Omental fat pad (tissue), 4 donors: ENCODE data around the gene C2orf15. TPM values are rescaled to one million over a fixed set of nuclear protein-coding genes. Genes with fewer than 3 reads are reported as not detected.

Experiments
- ATAC-seq: fragments of 150-250 bp; one replicate; pipeline ENCODE4 v1.9.1; 2016; ENCODE audit warnings: mild to moderate bottlenecking, moderate library complexity; ENCODE audit not compliant: low FRiP score
- DNase-seq: peaks from one replicate; pipeline ENCODE4 v3.0.0-alpha.2; 2019; ENCODE audit warnings: low spot score
- CTCF ChIP-seq, 3 donors: fragments of 450-650 bp; IDR thresholded peaks; one replicate each; pipeline ENCODE4 v1.5.1; 2016 to 2017; ENCODE audit warnings: antibody characterized with exemption in 3 of 3, mild to moderate bottlenecking in 3 of 3, moderate library complexity in 2 of 3
- total RNA-seq, 4 donors: library from RNA; depleted of rRNA; stranded (reverse); fragments of >200 nt; gene quantifications; one replicate each; pipeline ENCODE4 v1.1.0, GENCODE V29; 2016

C2orf15 gene
- total RNA-seq, 4 donors from 2014 or later: 0.69 to 1.3 (median 0.95) TPM; not detected in 1

- no peak for ATAC-seq
- no peak for TF ChIP-seq CTCF (IDR thresholded peaks at IDR 0.05)
- no peak for DNase-seq
Observed at GRCh38 chr2:99159594-99159993, 18.1 kb downstream of the C2orf15 start.

GRCh38 chr2:99166218-99166617 lies 24.7 kb downstream of the C2orf15 start:
- TF ChIP-seq CTCF (IDR thresholded peaks at IDR 0.05): no peak
- ATAC-seq (no peak), DNase-seq (no peak)

GRCh38 chr2:99169534-99169933 lies 28.0 kb downstream of the C2orf15 start:
- no peak for TF ChIP-seq CTCF (IDR thresholded peaks at IDR 0.05)
- ATAC-seq: no peak
- no peak for DNase-seq

- DNase-seq (no peak), ATAC-seq (no peak)
- no peak for TF ChIP-seq CTCF (IDR thresholded peaks at IDR 0.05)
Observed at GRCh38 chr2:99171377-99172140, 30.1 kb downstream of the C2orf15 start.

- no peak for TF ChIP-seq CTCF (IDR thresholded peaks at IDR 0.05)
- ATAC-seq: peak; percentile 95
Observed at GRCh38 chr2:99180755-99181623, 39.5 kb downstream of the C2orf15 start, which contains the start of the genes MITD1 and MRPL30. TSS of gene MITD1 (minus strand) at chr2:99181058. CDS start at chr2:99180981, 77 bp downstream. TSS of gene MRPL30 (plus strand) at chr2:99181184. CDS start at chr2:99186204, 5,020 bp downstream.

GRCh38 chr2:99181624-99182000 lies 40.1 kb downstream of the C2orf15 start:
- DNase-seq (no peak), ATAC-seq (no peak)
- TF ChIP-seq CTCF (IDR thresholded peaks at IDR 0.05): no peak

More at GRCh38 chr2:99180755-99181623, 39.5 kb downstream of the C2orf15 start, which contains the start of the genes MITD1 and MRPL30:
- peak; percentile 71 for DNase-seq
